H9 (cell line): Measurements from ENCODE around the gene ADAR. TPM values are rescaled to one million over a fixed set of nuclear protein-coding genes. Genes with fewer than 3 reads are reported as not detected.

Experiments used
- DNase-seq: peaks from one replicate; pipeline ENCODE4 v3.0.0-alpha.2; 2017
- H2AFZ ChIP-seq: one replicate; pipeline ENCODE4 v1.6.1; 2013; ENCODE audit warnings: mild to moderate bottlenecking, low read length, control low read depth, moderate library complexity
- H2AK5ac ChIP-seq: 2 replicates; pipeline ENCODE4 v1.6.1; 2013; ENCODE audit warnings: low read length, control low read depth, mixed read lengths; ENCODE audit not compliant: insufficient read length
- H2BK120ac ChIP-seq: one replicate; pipeline ENCODE4 v1.6.1; 2013; ENCODE audit warnings: low read depth, mild to moderate bottlenecking, low read length, control low read depth, inconsistent platforms; ENCODE audit not compliant: poor library complexity, severe bottlenecking
- H2BK12ac ChIP-seq: 2 replicates; pipeline ENCODE4 v1.6.1; 2013; ENCODE audit warnings: low read length, control low read depth, mixed read lengths, low read depth; ENCODE audit not compliant: insufficient read length
- H2BK15ac ChIP-seq: 2 replicates; pipeline ENCODE4 v1.6.1; 2013; ENCODE audit warnings: low read depth, low read length, control low read depth
- H2BK20ac ChIP-seq: one replicate; pipeline ENCODE4 v1.6.1; 2013; ENCODE audit warnings: low read depth, mild to moderate bottlenecking, low read length, control low read depth, inconsistent platforms; ENCODE audit not compliant: poor library complexity, severe bottlenecking
- H2BK5ac ChIP-seq: 2 replicates; pipeline ENCODE4 v1.6.1; 2013; ENCODE audit warnings: low read length, control low read depth, mixed read lengths; ENCODE audit not compliant: insufficient read length
- H3K14ac ChIP-seq: 2 replicates; pipeline ENCODE4 v1.6.1; 2013; ENCODE audit warnings: low read length, control low read depth; ENCODE audit not compliant: insufficient read depth
- H3K18ac ChIP-seq: 2 replicates; pipeline ENCODE4 v1.6.1; 2013; ENCODE audit warnings: low read depth, mild to moderate bottlenecking, mixed read lengths, low read length, control low read depth; ENCODE audit not compliant: insufficient read length
- H3K23ac ChIP-seq: 2 replicates; pipeline ENCODE4 v1.6.1; 2013; ENCODE audit warnings: low read length, control low read depth, mixed read lengths, low read depth; ENCODE audit not compliant: insufficient read length
- H3K23me2 ChIP-seq: 2 replicates; pipeline ENCODE4 v1.6.1; 2013; ENCODE audit warnings: low read depth, mild to moderate bottlenecking, mixed read lengths, low read length, control low read depth; ENCODE audit not compliant: insufficient read length, poor library complexity, severe bottlenecking
- H3K27ac ChIP-seq: 2 replicates; pipeline ENCODE4 v1.5.1; 2013; ENCODE audit warnings: low read length, control low read depth, mixed read lengths, low read depth; ENCODE audit not compliant: insufficient read length
- H3K27me3 ChIP-seq: 2 replicates; pipeline ENCODE4 v1.6.1; 2013; ENCODE audit warnings: low read length, control low read depth, inconsistent platforms; ENCODE audit not compliant: insufficient read depth
- H3K4ac ChIP-seq: 2 replicates; pipeline ENCODE4 v1.6.1; 2013; ENCODE audit warnings: low read depth, mild to moderate bottlenecking, control low read depth, inconsistent platforms, low read length, moderate library complexity
- H3K4me1 ChIP-seq: 2 replicates; pipeline ENCODE4 v1.6.1; 2013; ENCODE audit warnings: low read length, control low read depth, inconsistent platforms; ENCODE audit not compliant: insufficient read depth
- H3K4me2 ChIP-seq: 2 replicates; pipeline ENCODE4 v1.6.1; 2013; ENCODE audit warnings: low read length, control low read depth, mixed read lengths; ENCODE audit not compliant: insufficient read length, insufficient read depth
- H3K56ac ChIP-seq: 2 replicates; pipeline ENCODE4 v1.6.1; 2013; ENCODE audit warnings: low read depth, mild to moderate bottlenecking, mixed read lengths, low read length, control low read depth; ENCODE audit not compliant: insufficient read length
- H3K79me1 ChIP-seq: 2 replicates; pipeline ENCODE4 v1.6.1; 2013; ENCODE audit warnings: low read depth, mild to moderate bottlenecking, moderate library complexity, low read length, control low read depth, inconsistent platforms; ENCODE audit not compliant: insufficient read depth, poor library complexity, severe bottlenecking
- H3K79me2 ChIP-seq: 2 replicates; pipeline ENCODE4 v1.6.1; 2013; ENCODE audit warnings: low read length, control low read depth, inconsistent platforms; ENCODE audit not compliant: insufficient read depth
- H3K9ac ChIP-seq: 2 replicates; pipeline ENCODE4 v1.6.1; 2013; ENCODE audit warnings: low read length, control low read depth, mixed read lengths; ENCODE audit not compliant: insufficient read length; ENCODE audit errors: extremely low read depth
- H3K9me3 ChIP-seq: one replicate; pipeline ENCODE4 v1.6.1; 2013; ENCODE audit warnings: low read depth, low read length, inconsistent platforms; ENCODE audit not compliant: control insufficient read depth
- H3T11ph ChIP-seq: one replicate; pipeline ENCODE4 v1.6.1; 2013; ENCODE audit warnings: mild to moderate bottlenecking, low read length, control low read depth, inconsistent platforms
- H4K20me1 ChIP-seq: one replicate; pipeline ENCODE4 v1.6.1; 2013; ENCODE audit not compliant: control insufficient read depth, insufficient read length, insufficient read depth
- H4K5ac ChIP-seq: 2 replicates; pipeline ENCODE4 v1.6.1; 2013; ENCODE audit warnings: low read depth, mild to moderate bottlenecking, mixed read lengths, low read length, control low read depth; ENCODE audit not compliant: insufficient read length
- H4K8ac ChIP-seq: replicated peaks from 2 replicates; pipeline ENCODE4 v1.6.1; 2013; ENCODE audit warnings: low read length, control low read depth, mixed read lengths, low read depth; ENCODE audit not compliant: insufficient read length
- H4K91ac ChIP-seq: 2 replicates; pipeline ENCODE4 v1.6.1; 2013; ENCODE audit warnings: low read depth, mild to moderate bottlenecking, moderate library complexity, mixed read lengths, low read length, control low read depth; ENCODE audit not compliant: insufficient read length
- H3K27ac Mint-ChIP-seq, 3 experiments: 2 replicates in 2 of 3; 3 replicates in 1 of 3; pipeline ENCODE4 v1.8.0; 2020 to 2021; ENCODE audit warnings: mixed read lengths in 3 of 3, mild to moderate bottlenecking in 1 of 3, moderate library complexity in 1 of 3
- H3K27me3 Mint-ChIP-seq: 2 replicates; pipeline ENCODE4 v1.8.0; 2021; ENCODE audit warnings: low read depth, mild to moderate bottlenecking, moderate library complexity, mixed read lengths
- H3K36me3 Mint-ChIP-seq, 3 experiments: 2 replicates in 2 of 3; 3 replicates in 1 of 3; pipeline ENCODE4 v1.8.0; 2020 to 2021; ENCODE audit warnings: low read depth in 3 of 3, mixed read lengths in 3 of 3; ENCODE audit not compliant: insufficient read depth in 1 of 3
- H3K4me1 Mint-ChIP-seq, 2 experiments: 2 replicates each; pipeline ENCODE4 v1.8.0; 2020; ENCODE audit warnings: mixed read lengths in 2 of 2
- H3K4me3 Mint-ChIP-seq, 2 experiments: 2 replicates in 1 of 2; 3 replicates in 1 of 2; pipeline ENCODE4 v1.8.0; 2020 to 2021; ENCODE audit warnings: mild to moderate bottlenecking in 2 of 2, mixed read lengths in 2 of 2, moderate library complexity in 1 of 2
- H3K9me3 Mint-ChIP-seq, 2 experiments: 2 replicates in 1 of 2; 3 replicates in 1 of 2; pipeline ENCODE4 v1.8.0; 2020; ENCODE audit warnings: mild to moderate bottlenecking in 2 of 2, mixed read lengths in 2 of 2, moderate library complexity in 1 of 2
- WGBS: extraction: QIAGEN DNeasy Blood & Tissue Kit; methylation state at CpG from one replicate; pipeline ENCODE4 v1.1.7; 2013; ENCODE audit warnings: missing lambda C conversion rate, low lambda C conversion rate, mixed read lengths; ENCODE audit not compliant: insufficient read length; ENCODE audit errors: extremely low coverage; 5-methylcytosine and 5-hydroxymethylcytosine counted together
- total RNA-seq: library from RNA; stranded (reverse); gene quantifications from 2 replicates; pipeline ENCODE4 v1.2.1, GENCODE V29; 2021
- TF ChIP-seq, protein P1 (sequence below): fragments of 200-600 bp; sonication (generic); conservative IDR thresholded peaks from 3 replicates; pipeline ENCODE4 v1.8.0; 2021; ENCODE audit warnings: antibody characterized with exemption, mild to moderate bottlenecking

Gene ADAR
- total RNA-seq, 1 experiment from 2014 or later: 236 TPM

DNA sequence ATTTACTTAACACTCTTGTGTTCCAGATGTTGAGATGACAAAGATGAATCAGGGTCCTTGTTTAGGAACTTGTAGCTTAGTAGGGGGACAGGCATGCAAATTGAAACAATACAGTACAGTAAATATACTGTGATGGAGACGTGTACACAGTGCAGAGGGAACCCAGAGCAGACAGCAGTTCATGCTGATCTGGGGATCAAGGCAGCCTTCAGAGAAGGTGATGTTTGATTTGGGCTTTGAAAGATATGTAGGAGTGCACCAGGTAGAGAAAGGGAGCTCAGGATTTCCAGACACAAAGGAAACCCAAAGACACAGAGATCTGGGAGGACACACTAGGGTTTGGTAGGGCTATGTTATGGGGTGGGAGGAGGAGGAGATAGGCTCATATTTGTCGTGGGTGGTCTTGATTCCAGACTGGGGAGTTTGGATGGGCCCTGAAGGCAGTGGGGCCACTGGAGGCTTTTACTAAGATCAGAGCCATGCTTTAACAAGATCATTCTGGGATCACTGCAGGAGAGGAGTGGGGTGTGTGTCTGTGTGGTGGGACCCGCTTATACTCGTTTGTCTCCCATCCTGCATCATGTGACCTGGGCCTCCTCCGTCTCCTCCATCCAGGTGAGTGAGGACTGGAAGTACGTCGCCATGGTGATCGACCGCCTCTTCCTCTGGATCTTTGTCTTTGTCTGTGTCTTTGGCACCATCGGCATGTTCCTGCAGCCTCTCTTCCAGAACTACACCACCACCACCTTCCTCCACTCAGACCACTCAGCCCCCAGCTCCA, 32.6 kb downstream of the ADAR start:
- Histone ChIP-seq H3K23ac (no peak overlapping the region), H4K91ac (no peak overlapping the region), H3K27me3 (no peaks in the 10 kb centered on the region), H3K79me2 (no peaks in the 10 kb centered on the region), H3K23me2 (no peaks in the 10 kb centered on the region), H2BK12ac (no peak overlapping the region), H3K4me2 (no peak overlapping the region), H4K5ac (no peak overlapping the region), H3K56ac (no peak overlapping the region), H4K8ac (no peak overlapping the region), H3K9me3 (no peaks in the 10 kb centered on the region), H3K18ac (no peak overlapping the region), H2AFZ (no peak overlapping the region), H3T11ph (no peak overlapping the region), H2BK120ac (no peak overlapping the region), H3K14ac (no peak overlapping the region), H2BK5ac (no peak overlapping the region), H2AK5ac (no peak overlapping the region), H3K4me1 (no peaks in the 10 kb centered on the region), H3K79me1 (no peaks in the 10 kb centered on the region), H3K9ac (no peak overlapping the region), H2BK20ac (no peak overlapping the region), H3K27ac (no peak overlapping the region), H2BK15ac (no peak overlapping the region), H3K4ac (no peak overlapping the region), H4K20me1 (no peaks in the 10 kb centered on the region)
- Mint-ChIP-seq H3K36me3 (peaks cover 18 to 25% (median 24%) of the 10 kb centered on the region in 3 experiments; a peak in 6 of 7 replicates), H3K27me3 (no peaks in the 10 kb centered on the region; the same call in 1 of the 2 replicates), H3K9me3 (no peaks in the 10 kb centered on the region), H3K27ac (peak overlapping the region in 2 of 3 experiments; percentile 8 to 16; a peak in 3 of 7 replicates), H3K4me1 (peaks cover 20 to 29% of the 10 kb centered on the region in 2 experiments), H3K4me3 (no peak overlapping the region; a peak in 1 of 5 replicates)
- WGBS: no CpG with 5 or more reads among the region's 10 CpGs
- no peak for DNase-seq
- TF ChIP-seq, protein P1, sequence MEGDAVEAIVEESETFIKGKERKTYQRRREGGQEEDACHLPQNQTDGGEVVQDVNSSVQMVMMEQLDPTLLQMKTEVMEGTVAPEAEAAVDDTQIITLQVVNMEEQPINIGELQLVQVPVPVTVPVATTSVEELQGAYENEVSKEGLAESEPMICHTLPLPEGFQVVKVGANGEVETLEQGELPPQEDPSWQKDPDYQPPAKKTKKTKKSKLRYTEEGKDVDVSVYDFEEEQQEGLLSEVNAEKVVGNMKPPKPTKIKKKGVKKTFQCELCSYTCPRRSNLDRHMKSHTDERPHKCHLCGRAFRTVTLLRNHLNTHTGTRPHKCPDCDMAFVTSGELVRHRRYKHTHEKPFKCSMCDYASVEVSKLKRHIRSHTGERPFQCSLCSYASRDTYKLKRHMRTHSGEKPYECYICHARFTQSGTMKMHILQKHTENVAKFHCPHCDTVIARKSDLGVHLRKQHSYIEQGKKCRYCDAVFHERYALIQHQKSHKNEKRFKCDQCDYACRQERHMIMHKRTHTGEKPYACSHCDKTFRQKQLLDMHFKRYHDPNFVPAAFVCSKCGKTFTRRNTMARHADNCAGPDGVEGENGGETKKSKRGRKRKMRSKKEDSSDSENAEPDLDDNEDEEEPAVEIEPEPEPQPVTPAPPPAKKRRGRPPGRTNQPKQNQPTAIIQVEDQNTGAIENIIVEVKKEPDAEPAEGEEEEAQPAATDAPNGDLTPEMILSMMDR: no peak
